ENCODE data around the gene AOPEP.

GRCh38 chr9:95017062-95017461, 290.6 kb downstream of the AOPEP start:
- TF ChIP-seq CTCF (IDR thresholded peaks at IDR 0.05; ENCODE audit: low read length) (no peak), EZH2 (optimal IDR thresholded peaks at IDR 0.05; ENCODE audit: low read depth, low read length) (no peak)

Data from MM.1S (cell line).